Muscle layer of colon (tissue), 2 donors: ENCODE measurements around the gene SUPT3H.

Experiments
- H3K27ac ChIP-seq: one replicate; pipeline ENCODE4 v1.7.0; 2013; ENCODE audit warnings: low read depth, mild to moderate bottlenecking, low read length, moderate library complexity
- H3K27me3 ChIP-seq, 2 donors: one replicate each; pipeline ENCODE4 v1.7.0; 2013; ENCODE audit warnings: low read length in 2 of 2, mild to moderate bottlenecking in 2 of 2; ENCODE audit not compliant: insufficient read depth in 2 of 2, control insufficient read depth in 1 of 2
- H3K36me3 ChIP-seq: one replicate; pipeline ENCODE4 v1.7.0; 2013; ENCODE audit warnings: mild to moderate bottlenecking, low read length; ENCODE audit not compliant: insufficient read depth
- H3K4me1 ChIP-seq: one replicate; pipeline ENCODE4 v1.7.0; 2013; ENCODE audit warnings: mild to moderate bottlenecking, low read length; ENCODE audit not compliant: insufficient read depth
- H3K4me3 ChIP-seq, 2 donors: one replicate each; pipeline ENCODE4 v1.7.0; 2013; ENCODE audit warnings: low read length in 2 of 2, low read depth in 1 of 2, mild to moderate bottlenecking in 1 of 2, moderate library complexity in 1 of 2
- H3K9ac ChIP-seq: one replicate; pipeline ENCODE4 v1.7.0; 2013; ENCODE audit warnings: low read length
- H3K9me3 ChIP-seq: one replicate; pipeline ENCODE4 v1.7.0; 2013; ENCODE audit warnings: mild to moderate bottlenecking, low read length
- donor health status: abdominal sarcoma.
- donor health status: Adenocarcinoma of cecum.

Gene SUPT3H

DNA sequence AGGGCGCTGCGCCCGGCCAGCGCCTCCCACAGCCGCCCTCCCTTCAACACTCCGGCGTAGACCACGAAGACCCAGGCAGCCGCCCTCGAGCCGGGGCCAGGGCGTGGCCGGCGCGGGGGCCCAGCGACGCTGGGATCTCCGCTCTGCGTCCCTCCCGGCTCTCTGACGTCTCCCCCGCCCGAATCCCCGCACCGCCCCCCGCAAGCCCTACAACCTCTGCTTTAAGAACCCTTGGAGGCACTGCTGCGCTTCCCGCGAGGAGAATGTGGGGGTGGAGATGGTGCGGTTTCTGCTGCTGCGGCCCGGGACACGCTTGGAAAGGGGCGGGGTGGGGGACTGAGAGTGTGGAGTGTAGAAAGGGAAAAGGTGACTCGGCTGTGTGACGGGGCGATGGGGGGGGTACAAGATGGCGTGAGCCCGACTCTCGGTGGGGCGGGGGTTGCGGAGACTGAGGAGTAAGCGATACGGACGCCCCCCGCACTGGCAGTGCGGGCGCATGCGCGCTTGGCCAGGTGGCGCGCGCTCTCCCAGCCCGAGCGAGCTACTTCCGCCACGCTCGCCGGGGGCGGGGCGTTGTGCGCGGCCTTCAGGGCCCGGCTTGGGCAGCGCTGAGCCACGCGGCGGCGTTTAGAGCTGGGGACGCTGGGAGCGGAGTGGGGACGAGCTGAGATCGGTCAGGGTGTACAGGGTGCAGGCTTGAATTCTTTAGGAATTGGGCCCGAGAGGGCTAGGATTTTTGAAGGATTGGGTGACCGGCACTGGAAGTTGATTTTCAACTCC lies at the start of gene SUPT3H:
Gene SUPT3H (minus strand): TSS at position 381 of the 780 bp plus-strand sequence.
- H3K27ac ChIP-seq, result peak within 1 kb of the TSS; percentile 96
- H3K9ac ChIP-seq, result peak within 1 kb of the TSS; percentile 93
- no peaks in the 10 kb centered on the region for H3K9me3 ChIP-seq
- peaks cover 6% of the 10 kb centered on the region for H3K4me1 ChIP-seq
- no peaks in the 10 kb centered on the region for H3K27me3 ChIP-seq
- peak within 1 kb of the TSS; percentile 96 to 97 for H3K4me3 ChIP-seq
- no peaks in the 10 kb centered on the region for H3K36me3 ChIP-seq

DNA sequence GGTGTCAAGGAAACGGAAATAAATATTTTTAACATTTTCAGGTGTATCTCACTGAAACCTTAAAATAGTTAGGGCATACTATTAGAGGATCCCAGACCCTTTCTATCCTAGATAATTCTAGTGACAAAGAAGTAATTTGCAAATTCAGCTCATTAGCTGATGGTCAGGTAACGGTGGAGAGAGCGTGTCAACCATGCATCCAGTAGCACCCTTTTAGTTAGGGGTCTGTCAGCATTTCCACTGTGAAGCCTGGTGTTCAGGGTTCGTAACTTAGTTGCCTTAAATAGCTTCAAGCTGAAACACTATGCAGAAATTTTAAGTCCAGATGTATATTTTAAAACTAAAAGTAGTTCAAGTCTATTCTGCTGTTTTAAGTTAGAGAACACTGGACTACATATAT lies 48.5 kb upstream of the SUPT3H start:
- peaks cover 9% of the 10 kb centered on the region for H3K4me1 ChIP-seq

DNA sequence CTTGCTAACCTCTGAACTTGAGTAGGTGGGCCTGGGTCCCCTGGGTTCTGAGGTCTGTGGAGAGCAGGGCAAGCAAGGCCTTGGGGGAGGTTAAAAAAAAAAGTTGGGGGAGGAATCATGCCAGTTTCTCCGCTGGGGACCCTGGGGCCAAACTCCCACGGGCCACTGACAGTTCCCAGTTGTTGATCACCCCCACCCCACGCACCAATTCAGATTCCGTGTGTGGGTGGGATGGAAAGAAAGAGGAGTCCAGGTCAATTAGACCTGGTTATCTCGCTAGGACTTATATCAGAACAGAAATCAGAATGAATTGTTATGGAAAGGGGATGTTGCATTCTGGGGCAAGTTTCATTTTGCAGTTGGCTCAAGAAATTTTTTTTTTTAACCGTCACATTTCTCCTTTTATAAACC lies 46.7 kb upstream of the SUPT3H start:
- Histone ChIP-seq H3K27ac (no peak overlapping the region), H3K27me3 (peaks cover 16 to 42% of the 10 kb centered on the region in 2 donors), H3K4me3 (peak overlapping the region in 1 of 2 donors; percentile 9), H3K9ac (no peak overlapping the region), H3K9me3 (no peaks in the 10 kb centered on the region), H3K36me3 (no peaks in the 10 kb centered on the region), H3K4me1 (peaks cover 26% of the 10 kb centered on the region)

More for the DNA sequence above, 48.5 kb upstream of the SUPT3H start:
- Histone ChIP-seq H3K9me3 (no peaks in the 10 kb centered on the region), H3K36me3 (no peaks in the 10 kb centered on the region), H3K27ac (no peak overlapping the region), H3K9ac (no peak overlapping the region), H3K27me3 (peaks cover 0 to 24% of the 10 kb centered on the region in 2 donors), H3K4me3 (no peak overlapping the region)

DNA sequence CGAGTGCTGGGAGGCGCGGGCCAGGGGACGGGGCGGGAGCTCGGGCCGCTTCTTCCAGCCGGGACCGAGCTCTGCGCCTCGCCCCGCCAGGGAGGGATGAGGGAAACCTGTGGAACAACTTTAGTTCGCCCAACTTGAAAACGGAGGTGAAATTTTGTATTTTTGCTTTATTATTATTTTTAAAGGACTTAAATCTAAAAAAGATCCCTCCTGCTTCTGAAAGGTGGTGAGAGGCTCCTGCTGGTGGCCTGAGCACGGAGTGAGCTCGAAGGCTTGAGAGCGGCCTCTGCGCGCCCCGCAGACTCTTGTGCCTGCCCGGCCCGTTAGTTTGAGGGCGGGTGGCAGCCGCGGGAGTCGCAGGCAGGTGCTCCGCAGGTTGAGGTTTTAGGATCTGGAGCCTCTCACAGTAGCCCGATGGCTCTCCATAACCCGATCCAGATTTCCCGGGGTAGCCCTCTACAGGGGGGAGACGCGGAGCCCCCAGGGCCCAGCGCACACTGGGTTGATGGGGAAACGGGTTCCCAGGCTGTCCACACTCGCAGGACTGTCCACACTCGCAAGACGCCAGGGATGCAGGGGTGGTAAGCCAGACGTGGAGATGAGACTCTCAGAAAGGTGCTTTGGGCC lies 46.2 kb upstream of the SUPT3H start:
- Histone ChIP-seq H3K36me3 (no peaks in the 10 kb centered on the region), H3K4me3 (peak overlapping the region; percentile 70 to 73), H3K27me3 (peaks cover 21 to 47% of the 10 kb centered on the region in 2 donors), H3K9ac (no peak overlapping the region), H3K9me3 (no peaks in the 10 kb centered on the region), H3K27ac (peak overlapping the region; percentile 32), H3K4me1 (peaks cover 26% of the 10 kb centered on the region)

DNA sequence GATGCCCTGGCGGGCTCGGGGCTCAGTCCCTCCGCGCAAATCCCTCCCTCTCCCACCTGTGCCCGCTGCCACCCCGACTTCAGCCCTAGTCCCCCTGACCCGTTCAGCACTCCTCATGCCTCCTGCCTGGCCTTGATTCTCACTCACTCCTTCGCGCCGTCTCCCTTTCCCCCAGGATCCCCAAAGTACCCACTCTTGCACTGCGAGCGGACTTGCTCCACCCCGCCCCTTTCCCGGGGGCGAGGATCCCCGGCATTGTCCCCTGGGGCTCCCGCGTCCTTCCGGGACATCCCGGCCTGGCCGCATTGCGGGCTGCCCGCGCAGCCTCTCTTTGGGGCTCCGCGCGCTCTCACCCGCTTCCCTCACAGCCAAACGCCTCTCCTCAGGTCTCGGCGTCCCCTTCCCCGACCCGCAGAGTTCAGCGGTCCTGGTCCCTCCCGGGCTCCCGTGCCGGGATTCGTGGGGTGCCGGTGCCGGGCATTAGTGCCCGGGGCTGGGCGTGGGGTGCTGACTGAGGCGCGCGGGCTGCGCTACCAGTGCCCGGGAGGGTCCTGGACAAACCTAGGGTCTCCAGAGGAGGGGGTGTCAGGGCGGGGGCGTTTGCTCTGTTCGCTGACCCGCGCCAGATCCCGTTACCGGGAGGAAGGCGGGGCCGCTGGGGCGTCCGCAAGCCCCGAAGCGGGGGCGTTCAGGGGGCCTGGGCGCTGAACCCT lies 45.5 kb upstream of the SUPT3H start:
- Histone ChIP-seq H3K36me3 (no peaks in the 10 kb centered on the region), H3K4me1 (peaks cover 26% of the 10 kb centered on the region), H3K27ac (peak overlapping the region; percentile 32), H3K27me3 (peaks cover 26 to 52% of the 10 kb centered on the region in 2 donors), H3K4me3 (peak overlapping the region; percentile 70 to 73), H3K9ac (peak overlapping the region; percentile 27), H3K9me3 (no peaks in the 10 kb centered on the region)

DNA sequence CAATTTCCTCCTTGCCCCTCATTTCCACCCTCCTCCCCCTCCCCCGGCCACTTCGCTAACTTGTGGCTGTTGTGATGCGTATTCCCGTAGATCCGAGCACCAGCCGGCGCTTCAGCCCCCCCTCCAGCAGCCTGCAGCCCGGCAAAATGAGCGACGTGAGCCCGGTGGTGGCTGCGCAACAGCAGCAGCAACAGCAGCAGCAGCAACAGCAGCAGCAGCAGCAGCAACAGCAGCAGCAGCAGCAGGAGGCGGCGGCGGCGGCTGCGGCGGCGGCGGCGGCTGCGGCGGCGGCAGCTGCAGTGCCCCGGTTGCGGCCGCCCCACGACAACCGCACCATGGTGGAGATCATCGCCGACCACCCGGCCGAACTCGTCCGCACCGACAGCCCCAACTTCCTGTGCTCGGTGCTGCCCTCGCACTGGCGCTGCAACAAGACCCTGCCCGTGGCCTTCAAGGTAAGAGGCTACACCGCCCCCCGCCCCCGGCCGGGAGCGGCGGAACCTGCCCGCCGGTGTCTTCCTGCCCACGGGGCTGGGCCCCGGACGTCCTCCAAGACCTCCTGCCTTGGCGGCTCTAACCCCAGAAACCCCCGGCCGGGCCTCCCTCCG lies 44.9 kb upstream of the SUPT3H start:
- peaks cover 26 to 52% of the 10 kb centered on the region in 2 donors for H3K27me3 ChIP-seq
- peak overlapping the region; percentile 27 for H3K9ac ChIP-seq
- H3K27ac ChIP-seq, result peak overlapping the region; percentile 31
- no peaks in the 10 kb centered on the region for H3K36me3 ChIP-seq
- H3K9me3 ChIP-seq, result no peaks in the 10 kb centered on the region
- peak overlapping the region; percentile 70 to 73 for H3K4me3 ChIP-seq
- H3K4me1 ChIP-seq, result peaks cover 26% of the 10 kb centered on the region

DNA sequence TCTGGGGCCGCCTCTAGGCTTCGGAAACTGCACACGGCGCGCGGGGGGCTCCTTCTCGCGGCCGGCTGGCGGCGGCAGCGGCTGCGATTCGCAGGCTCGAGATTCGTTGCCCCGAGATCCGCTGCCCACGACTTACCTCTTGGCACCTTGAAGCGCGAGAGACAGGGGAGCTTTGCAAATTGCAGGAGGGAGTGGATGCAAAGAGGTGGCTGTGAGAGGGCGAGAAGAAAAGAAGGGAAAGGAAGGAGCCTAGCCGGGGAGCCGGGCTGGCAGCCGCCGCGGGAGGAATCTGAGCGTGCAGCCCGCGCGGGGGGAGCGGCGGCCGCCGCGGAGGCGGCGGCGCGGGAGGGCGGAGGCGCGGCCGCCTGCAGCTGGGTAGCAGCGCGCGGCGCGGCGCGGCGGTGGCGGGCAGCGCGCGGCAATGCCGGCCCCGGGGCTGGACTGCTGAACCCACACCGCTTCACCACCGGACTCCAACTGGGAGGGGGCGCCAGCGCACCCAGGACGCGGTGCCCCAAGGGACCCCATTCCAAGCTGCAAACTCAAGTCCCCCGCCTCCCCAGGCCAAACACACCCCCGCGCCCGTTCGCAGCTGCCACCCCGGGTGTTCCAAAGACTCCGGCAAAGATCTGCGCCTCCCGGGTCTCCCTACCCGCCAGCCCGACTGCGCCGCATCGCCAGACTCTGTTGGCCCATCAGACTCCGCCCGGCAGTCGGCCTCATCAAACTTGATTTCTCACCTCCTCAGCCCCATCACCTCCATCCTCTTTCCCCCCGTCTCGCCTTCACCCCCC lies 44.2 kb upstream of the SUPT3H start:
- no peaks in the 10 kb centered on the region for H3K9me3 ChIP-seq
- peak overlapping the region; percentile 73 to 80 for H3K4me3 ChIP-seq
- peaks cover 29 to 52% of the 10 kb centered on the region in 2 donors for H3K27me3 ChIP-seq
- H3K9ac ChIP-seq, result no peak overlapping the region
- no peak overlapping the region for H3K27ac ChIP-seq
- H3K36me3 ChIP-seq, result no peaks in the 10 kb centered on the region
- H3K4me1 ChIP-seq, result peaks cover 26% of the 10 kb centered on the region

DNA sequence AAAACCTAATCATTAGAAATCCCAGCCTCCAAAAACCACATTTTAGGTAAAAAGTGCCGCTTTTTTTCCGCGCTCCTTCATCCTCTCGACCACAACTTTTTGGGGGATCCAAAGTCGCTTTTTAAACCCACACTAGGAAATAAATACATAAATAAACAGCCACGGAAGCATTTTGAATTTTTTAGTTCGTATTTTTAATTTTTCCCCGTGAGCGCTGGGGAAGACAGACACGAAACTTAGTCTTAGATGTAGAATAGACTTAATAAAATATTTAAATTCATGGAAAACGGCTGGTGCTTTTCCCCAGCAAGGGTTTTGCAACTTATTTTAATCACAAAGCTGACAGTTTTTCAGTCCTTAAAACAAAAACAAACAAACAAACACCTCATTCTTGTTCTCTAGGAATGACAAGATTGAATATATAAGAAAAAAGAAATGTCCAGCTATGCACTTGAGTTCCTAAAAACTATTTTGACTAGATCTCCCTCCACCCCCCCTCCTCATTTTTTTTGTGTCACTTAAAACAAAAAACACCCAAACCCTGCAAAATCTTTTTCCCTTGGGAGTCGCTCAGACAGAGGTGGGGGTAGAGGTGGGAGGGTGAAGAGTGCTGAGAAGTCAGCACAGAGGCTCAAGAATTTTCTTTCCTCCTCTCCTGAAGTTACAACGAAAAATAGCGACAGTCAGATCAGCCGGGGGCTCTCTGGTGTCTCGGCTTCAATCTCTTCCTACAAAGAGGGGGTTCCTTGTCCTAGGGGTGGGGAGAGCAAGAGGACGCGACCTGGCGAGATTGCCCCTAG lies 43.4 kb upstream of the SUPT3H start:
- Histone ChIP-seq H3K27ac (no peak overlapping the region), H3K27me3 (peaks cover 30 to 52% of the 10 kb centered on the region in 2 donors), H3K4me3 (peak overlapping the region; percentile 62 to 80), H3K9ac (no peak overlapping the region), H3K9me3 (no peaks in the 10 kb centered on the region), H3K4me1 (peaks cover 26% of the 10 kb centered on the region), H3K36me3 (no peaks in the 10 kb centered on the region)

DNA sequence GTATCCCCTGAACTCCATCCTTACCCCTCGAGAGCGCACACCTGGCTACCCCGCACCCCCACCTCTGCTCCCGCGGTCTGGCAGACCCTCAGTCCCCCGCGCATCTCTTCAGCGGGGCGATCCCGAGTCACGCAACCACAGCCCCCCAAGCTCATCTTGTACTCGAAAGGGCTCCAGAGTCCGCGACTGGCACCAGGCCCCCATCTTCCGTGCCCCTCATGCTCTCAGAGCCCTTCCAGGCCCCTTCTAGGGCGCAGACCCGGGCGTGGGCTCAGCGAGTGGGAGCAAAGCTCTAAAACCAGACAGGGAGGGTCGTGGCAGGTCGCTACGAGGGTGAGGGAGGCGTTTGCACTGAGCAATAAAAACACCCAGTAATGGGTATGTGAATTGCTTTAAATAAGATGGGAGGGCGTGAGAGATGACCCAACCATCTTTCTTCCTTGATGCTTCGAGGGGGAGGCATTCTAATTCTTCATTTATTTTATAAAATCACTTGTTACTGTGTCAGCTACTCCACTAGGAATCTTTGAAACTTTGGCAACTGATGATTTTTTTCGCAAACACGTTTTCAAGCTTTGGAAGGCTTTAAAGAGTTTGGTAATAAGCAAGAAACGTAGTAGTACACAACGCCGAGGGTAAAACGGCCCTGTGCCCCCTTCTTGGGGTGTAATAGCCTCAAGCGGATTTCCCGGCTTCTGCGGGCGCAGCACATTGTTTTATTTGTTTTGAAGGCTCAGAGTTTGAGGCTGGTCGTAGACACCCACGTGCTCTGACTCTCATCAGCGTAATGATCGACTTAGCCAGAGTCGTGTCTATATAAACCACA lies 42.6 kb upstream of the SUPT3H start:
- no peak overlapping the region for H3K27ac ChIP-seq
- no peaks in the 10 kb centered on the region for H3K9me3 ChIP-seq
- H3K4me1 ChIP-seq, result peaks cover 26% of the 10 kb centered on the region
- no peaks in the 10 kb centered on the region for H3K36me3 ChIP-seq
- H3K27me3 ChIP-seq, result peaks cover 30 to 52% of the 10 kb centered on the region in 2 donors
- peak overlapping the region in 1 of 2 donors; percentile 37 for H3K4me3 ChIP-seq
- no peak overlapping the region for H3K9ac ChIP-seq
